Endodermal cell (in vitro differentiated cells): ENCODE data around the gene GRM3. TPM values are rescaled to one million over a fixed set of nuclear protein-coding genes. Genes with fewer than 3 reads are reported as not detected.

Experiments used
- DNase-seq: peaks from one replicate; pipeline ENCODE4 v3.0.0-alpha.2; 2017
- H3K27ac ChIP-seq: 2 replicates; pipeline ENCODE4 v1.5.1; 2013; ENCODE audit warnings: mild to moderate bottlenecking, low read depth, low read length, moderate library complexity
- H3K27me3 ChIP-seq: 2 replicates; pipeline ENCODE4 v1.6.1; 2013; ENCODE audit warnings: mild to moderate bottlenecking, low read length, moderate library complexity; ENCODE audit not compliant: insufficient read depth, control insufficient read depth, poor library complexity, severe bottlenecking
- H3K36me3 ChIP-seq: 2 replicates; pipeline ENCODE4 v1.7.0; 2013; ENCODE audit warnings: mild to moderate bottlenecking, low read length, moderate library complexity; ENCODE audit not compliant: control insufficient read depth, insufficient read depth
- H3K4me1 ChIP-seq: one replicate; pipeline ENCODE4 v1.7.0; 2013; ENCODE audit warnings: low read length; ENCODE audit not compliant: control insufficient read depth, insufficient read depth
- H3K4me3 ChIP-seq: 2 replicates; pipeline ENCODE4 v1.5.1; 2013; ENCODE audit warnings: mild to moderate bottlenecking, low read length, moderate library complexity
- H3K9ac ChIP-seq: 2 replicates; pipeline ENCODE4 v1.6.1; 2013; ENCODE audit warnings: mild to moderate bottlenecking, low read length, moderate library complexity; ENCODE audit not compliant: poor library complexity, severe bottlenecking; ENCODE audit errors: extremely low read depth
- H3K9me3 ChIP-seq: 2 replicates; pipeline ENCODE4 v1.6.1; 2013; ENCODE audit warnings: mild to moderate bottlenecking, low read length, moderate library complexity; ENCODE audit not compliant: control insufficient read depth
- H3K27ac Mint-ChIP-seq: 2 replicates; pipeline ENCODE4 v1.8.0; 2020; ENCODE audit warnings: mixed read lengths
- H3K27me3 Mint-ChIP-seq: 2 replicates; pipeline ENCODE4 v1.8.0; 2021; ENCODE audit warnings: mild to moderate bottlenecking, mixed read lengths; ENCODE audit not compliant: insufficient read depth
- H3K36me3 Mint-ChIP-seq: 2 replicates; pipeline ENCODE4 v1.8.0; 2020; ENCODE audit warnings: low read depth, mixed read lengths
- H3K4me1 Mint-ChIP-seq: 2 replicates; pipeline ENCODE4 v1.8.0; 2020; ENCODE audit warnings: mixed read lengths
- H3K4me3 Mint-ChIP-seq: 2 replicates; pipeline ENCODE4 v1.8.0; 2020; ENCODE audit warnings: mild to moderate bottlenecking, moderate library complexity, mixed read lengths
- H3K9me3 Mint-ChIP-seq: 2 replicates; pipeline ENCODE4 v1.8.0; 2020; ENCODE audit warnings: mild to moderate bottlenecking, mixed read lengths
- WGBS, 2 experiments: methylation state at CpG; one replicate each; pipeline versions ENCODE4 v1.1.5 to v1.1.7; 2013; ENCODE audit warnings: missing lambda C conversion rate in 2 of 2, mixed read lengths in 1 of 2; ENCODE audit not compliant: insufficient coverage in 1 of 2, insufficient read length in 1 of 2; 5-methylcytosine and 5-hydroxymethylcytosine counted together
- total RNA-seq, 2 donors: library from RNA; stranded (reverse); fragmentation: NEBNext Ultra II Directional in 1 of 2; extraction: Animal tissue kit (Norgen Biotek cat#: 25700) in 1 of 2; gene quantifications; 2 replicates in 1 of 2; 3 replicates in 1 of 2; pipeline ENCODE4 v1.2.1, GENCODE V29; 2021
- TF ChIP-seq, protein P1 (sequence below): fragments of 200-600 bp; sonication (generic); conservative IDR thresholded peaks from 2 replicates; pipeline ENCODE4 v1.5.0; 2021; ENCODE audit warnings: antibody characterized with exemption, mild to moderate bottlenecking

Gene GRM3
- total RNA-seq, 2 donors from 2014 or later = 0.75 to 0.91 TPM

DNA sequence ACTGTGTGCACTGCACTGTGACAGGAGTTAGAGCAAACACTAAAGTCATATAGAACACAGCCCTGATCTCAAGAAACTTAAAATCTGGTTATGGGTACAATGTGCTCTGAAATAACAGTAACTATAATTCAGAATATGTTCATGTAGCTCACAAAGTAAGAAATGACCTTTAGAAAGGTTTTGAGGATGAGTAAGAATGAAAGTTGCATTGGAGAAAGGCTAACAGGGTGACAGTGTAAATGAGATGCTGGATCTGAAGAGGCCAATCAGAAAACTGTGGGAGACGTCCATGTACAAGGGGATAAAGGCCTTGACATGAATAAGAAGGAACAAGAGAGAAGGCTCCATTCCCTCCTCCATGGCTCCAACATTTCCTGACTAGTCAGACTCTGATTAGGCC lies 124.7 kb downstream of the GRM3 start:
- Histone ChIP-seq H3K36me3 (no peaks in the 10 kb centered on the region), H3K27me3 (no peaks in the 10 kb centered on the region), H3K4me1 (peaks cover 4% of the 10 kb centered on the region), H3K27ac (no peak overlapping the region), H3K9me3 (no peaks in the 10 kb centered on the region), H3K4me3 (no peak overlapping the region), H3K9ac (no peak overlapping the region)
- 77 to 100% methylated on average over 1 of the region's 1 CpG for WGBS, 2 experiments
- no peaks in the 10 kb centered on the region for H3K36me3 Mint-ChIP-seq
- peaks cover 19% of the 10 kb centered on the region for H3K4me1 Mint-ChIP-seq
- TF ChIP-seq, protein P1, sequence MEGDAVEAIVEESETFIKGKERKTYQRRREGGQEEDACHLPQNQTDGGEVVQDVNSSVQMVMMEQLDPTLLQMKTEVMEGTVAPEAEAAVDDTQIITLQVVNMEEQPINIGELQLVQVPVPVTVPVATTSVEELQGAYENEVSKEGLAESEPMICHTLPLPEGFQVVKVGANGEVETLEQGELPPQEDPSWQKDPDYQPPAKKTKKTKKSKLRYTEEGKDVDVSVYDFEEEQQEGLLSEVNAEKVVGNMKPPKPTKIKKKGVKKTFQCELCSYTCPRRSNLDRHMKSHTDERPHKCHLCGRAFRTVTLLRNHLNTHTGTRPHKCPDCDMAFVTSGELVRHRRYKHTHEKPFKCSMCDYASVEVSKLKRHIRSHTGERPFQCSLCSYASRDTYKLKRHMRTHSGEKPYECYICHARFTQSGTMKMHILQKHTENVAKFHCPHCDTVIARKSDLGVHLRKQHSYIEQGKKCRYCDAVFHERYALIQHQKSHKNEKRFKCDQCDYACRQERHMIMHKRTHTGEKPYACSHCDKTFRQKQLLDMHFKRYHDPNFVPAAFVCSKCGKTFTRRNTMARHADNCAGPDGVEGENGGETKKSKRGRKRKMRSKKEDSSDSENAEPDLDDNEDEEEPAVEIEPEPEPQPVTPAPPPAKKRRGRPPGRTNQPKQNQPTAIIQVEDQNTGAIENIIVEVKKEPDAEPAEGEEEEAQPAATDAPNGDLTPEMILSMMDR = no peak
- H3K9me3 Mint-ChIP-seq = no peaks in the 10 kb centered on the region
- no peak for DNase-seq
- H3K4me3 Mint-ChIP-seq = no peak overlapping the region
- H3K27me3 Mint-ChIP-seq = no peaks in the 10 kb centered on the region
- H3K27ac Mint-ChIP-seq = no peak overlapping the region

DNA sequence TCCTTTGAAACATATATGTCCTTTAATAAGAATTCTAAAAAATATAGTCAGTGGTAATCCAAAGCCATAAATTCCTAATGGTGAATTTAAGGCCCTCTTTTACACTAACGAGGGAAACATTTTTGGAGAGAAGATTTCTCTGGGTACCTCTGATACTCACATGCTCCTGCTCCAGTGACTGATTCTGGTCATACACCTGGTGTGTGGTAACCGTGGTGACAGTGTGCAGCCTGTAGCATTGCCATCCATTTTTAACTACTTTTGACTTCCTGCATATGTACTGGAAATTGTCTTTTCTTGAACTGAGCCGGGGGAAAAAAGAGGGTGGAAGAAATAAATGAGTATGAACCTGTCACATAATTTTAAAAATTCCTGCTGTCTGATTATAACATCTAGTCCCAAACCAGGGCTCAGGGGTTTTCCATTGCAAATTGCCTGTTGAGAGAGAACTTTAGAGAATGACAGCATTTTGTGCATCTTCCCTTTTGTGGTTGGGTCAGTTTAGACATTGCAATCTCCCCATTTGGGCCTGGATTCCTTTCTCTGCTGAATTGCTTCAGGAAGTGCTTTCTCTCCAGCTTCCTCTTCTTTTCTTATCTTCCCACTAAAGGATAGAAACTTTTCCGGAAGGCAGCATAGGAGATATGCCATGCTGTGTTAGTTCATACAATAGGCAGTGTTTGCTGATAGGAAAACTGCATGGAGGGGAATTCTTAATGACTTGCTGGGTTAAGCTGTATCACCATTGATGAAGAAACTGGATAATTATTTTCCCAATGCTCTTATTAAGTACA lies 125.5 kb downstream of the GRM3 start:
- H3K27me3 ChIP-seq = no peaks in the 10 kb centered on the region
- H3K4me1 ChIP-seq = peaks cover 6% of the 10 kb centered on the region
- H3K4me3 ChIP-seq = no peak overlapping the region
- 74 to 83% methylated on average over 1 to 3 of the region's 4 CpGs for WGBS, 2 experiments
- Mint-ChIP-seq H3K27me3 (no peaks in the 10 kb centered on the region), H3K27ac (no peak overlapping the region), H3K4me1 (peaks cover 15% of the 10 kb centered on the region), H3K36me3 (no peaks in the 10 kb centered on the region), H3K9me3 (no peaks in the 10 kb centered on the region), H3K4me3 (no peak overlapping the region)
- H3K27ac ChIP-seq = no peak overlapping the region
- H3K9ac ChIP-seq = no peak overlapping the region
- TF ChIP-seq, protein P1 = no peak
- no peak for DNase-seq
- no peaks in the 10 kb centered on the region for H3K9me3 ChIP-seq
- H3K36me3 ChIP-seq = no peaks in the 10 kb centered on the region

DNA sequence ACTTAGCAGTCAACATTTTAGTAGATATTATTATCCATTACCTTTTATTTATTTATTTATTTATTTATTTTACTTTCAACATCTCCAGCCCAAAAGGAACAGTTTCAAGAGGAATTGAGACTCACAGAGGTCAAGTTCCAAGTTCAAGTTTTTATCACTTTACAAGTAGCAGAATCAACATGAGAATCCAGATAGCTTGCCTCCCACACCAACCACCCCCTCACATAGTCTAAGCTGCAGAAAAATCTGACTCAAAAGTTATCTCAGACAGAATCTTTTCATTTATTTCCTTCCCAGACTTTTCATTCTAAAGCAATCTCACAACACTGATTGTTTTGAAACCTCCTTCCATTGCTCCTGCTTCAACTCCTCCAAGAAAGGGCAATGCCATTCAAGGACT lies 129.6 kb downstream of the GRM3 start:
- no peaks in the 10 kb centered on the region for H3K27me3 ChIP-seq
- H3K27ac Mint-ChIP-seq = no peak overlapping the region
- no peak overlapping the region for H3K27ac ChIP-seq
- H3K36me3 Mint-ChIP-seq = no peaks in the 10 kb centered on the region
- H3K27me3 Mint-ChIP-seq = no peaks in the 10 kb centered on the region
- TF ChIP-seq, protein P1 = no peak
- peaks cover 2% of the 10 kb centered on the region for H3K4me1 ChIP-seq
- no peak for DNase-seq
- no peak overlapping the region for H3K4me3 Mint-ChIP-seq
- H3K36me3 ChIP-seq = no peaks in the 10 kb centered on the region
- H3K9me3 ChIP-seq = no peaks in the 10 kb centered on the region
- no peak overlapping the region for H3K9ac ChIP-seq
- no peak overlapping the region for H3K4me3 ChIP-seq
- H3K9me3 Mint-ChIP-seq = no peaks in the 10 kb centered on the region
- H3K4me1 Mint-ChIP-seq = peaks cover 12% of the 10 kb centered on the region
